ENCODE measurements around the gene ZNF358. TPM values are rescaled to one million over a fixed set of nuclear protein-coding genes. Genes with fewer than 3 reads are reported as not detected.
A peak's percentile ranks its signal among the peaks of the same experiment; 100 is the strongest.

Gene ZNF358
- total RNA-seq, 1 donor: 33.9 TPM

DNA sequence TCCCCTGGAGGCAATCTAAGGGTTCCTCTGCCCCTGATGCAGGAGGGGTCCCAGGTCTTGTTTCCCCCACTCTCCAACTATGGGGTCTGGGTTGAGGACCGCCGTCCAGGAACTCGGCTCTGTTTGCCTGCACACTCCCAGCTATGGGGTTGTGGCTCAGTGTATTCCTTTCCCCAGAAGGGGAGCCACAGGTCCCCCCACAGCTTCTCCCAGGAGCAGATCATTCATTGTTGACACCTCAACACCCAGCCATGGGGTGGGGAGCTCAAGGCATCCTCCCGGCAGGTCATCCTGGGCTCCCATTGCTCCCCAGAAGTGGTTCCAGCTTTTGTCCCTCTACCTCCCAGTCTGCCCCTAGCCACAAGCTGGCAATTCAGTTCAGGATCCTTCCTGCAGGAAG, 975 bp downstream of the ZNF358 start:
- TF ChIP-seq, protein P1, sequence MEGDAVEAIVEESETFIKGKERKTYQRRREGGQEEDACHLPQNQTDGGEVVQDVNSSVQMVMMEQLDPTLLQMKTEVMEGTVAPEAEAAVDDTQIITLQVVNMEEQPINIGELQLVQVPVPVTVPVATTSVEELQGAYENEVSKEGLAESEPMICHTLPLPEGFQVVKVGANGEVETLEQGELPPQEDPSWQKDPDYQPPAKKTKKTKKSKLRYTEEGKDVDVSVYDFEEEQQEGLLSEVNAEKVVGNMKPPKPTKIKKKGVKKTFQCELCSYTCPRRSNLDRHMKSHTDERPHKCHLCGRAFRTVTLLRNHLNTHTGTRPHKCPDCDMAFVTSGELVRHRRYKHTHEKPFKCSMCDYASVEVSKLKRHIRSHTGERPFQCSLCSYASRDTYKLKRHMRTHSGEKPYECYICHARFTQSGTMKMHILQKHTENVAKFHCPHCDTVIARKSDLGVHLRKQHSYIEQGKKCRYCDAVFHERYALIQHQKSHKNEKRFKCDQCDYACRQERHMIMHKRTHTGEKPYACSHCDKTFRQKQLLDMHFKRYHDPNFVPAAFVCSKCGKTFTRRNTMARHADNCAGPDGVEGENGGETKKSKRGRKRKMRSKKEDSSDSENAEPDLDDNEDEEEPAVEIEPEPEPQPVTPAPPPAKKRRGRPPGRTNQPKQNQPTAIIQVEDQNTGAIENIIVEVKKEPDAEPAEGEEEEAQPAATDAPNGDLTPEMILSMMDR (IDR thresholded peaks at IDR 0.05; ENCODE audit: insufficient read depth, low read length): no peak
- no peak for DNase-seq (ENCODE audit: low read depth)
- peak overlapping the region; percentile 81 for H3K4me3 ChIP-seq (ENCODE audit: low read depth, low read length)

DNA sequence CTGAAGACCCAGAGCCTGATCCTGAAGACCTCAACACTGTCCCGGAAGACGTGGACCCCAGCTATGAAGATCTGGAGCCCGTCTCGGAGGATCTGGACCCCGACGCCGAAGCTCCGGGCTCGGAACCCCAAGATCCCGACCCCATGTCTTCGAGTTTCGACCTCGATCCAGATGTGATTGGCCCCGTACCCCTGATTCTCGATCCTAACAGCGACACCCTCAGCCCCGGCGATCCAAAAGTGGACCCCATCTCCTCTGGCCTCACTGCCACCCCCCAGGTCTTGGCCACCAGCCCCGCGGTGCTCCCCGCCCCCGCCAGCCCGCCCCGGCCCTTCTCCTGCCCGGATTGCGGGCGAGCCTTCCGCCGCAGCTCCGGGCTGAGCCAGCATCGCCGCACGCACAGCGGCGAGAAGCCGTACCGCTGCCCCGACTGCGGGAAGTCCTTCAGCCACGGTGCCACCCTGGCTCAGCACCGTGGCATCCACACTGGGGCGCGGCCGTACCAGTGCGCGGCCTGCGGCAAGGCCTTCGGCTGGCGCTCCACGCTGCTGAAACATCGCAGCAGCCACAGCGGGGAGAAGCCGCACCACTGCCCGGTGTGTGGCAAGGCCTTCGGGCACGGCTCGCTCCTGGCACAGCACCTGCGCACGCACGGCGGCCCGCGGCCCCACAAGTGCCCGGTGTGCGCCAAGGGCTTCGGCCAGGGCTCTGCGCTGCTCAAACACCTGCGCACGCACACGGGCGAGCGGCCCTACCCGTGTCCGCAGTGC, 3.6 kb downstream of the ZNF358 start:
- TF ChIP-seq, protein P1 (IDR thresholded peaks at IDR 0.05; ENCODE audit: insufficient read depth, low read length): no peak
- no peak for DNase-seq (ENCODE audit: low read depth)
- no peak overlapping the region for H3K4me3 ChIP-seq (ENCODE audit: low read depth, low read length)

DNA sequence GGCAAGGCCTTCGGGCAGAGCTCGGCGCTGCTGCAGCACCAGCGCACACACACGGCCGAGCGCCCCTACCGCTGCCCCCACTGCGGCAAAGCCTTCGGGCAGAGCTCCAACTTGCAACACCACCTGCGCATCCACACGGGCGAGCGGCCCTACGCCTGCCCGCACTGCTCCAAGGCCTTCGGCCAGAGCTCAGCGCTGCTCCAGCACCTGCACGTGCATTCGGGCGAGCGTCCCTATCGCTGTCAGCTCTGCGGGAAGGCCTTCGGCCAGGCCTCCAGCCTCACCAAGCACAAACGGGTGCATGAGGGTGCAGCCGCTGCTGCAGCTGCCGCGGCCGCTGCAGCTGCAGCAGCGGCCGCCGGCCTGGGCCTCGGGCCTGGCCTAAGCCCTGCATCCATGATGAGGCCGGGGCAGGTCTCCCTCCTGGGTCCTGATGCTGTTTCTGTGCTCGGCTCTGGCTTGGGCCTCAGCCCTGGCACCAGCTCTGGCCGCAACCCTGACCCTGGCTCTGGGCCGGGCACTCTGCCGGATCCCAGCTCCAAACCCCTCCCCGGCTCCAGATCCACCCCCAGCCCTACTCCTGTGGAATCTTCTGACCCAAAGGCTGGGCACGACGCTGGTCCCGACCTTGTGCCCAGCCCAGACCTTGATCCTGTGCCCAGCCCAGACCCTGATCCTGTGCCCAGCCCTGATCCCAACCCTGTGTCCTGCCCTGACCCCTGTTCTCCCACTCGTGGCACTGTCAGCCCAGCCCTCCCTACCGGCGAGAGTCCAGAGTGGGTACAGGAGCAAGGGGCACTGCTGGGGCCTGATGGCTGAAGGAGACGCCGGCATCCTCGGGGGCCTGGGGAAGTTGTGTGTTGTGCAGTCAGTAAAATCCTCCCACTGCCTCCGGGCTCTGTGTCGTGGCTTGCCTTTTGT, 4.5 kb downstream of the ZNF358 start:
- H3K4me3 ChIP-seq (ENCODE audit: low read depth, low read length): no peak overlapping the region
- DNase-seq (ENCODE audit: low read depth): no peak
- TF ChIP-seq, protein P1 (IDR thresholded peaks at IDR 0.05; ENCODE audit: insufficient read depth, low read length): no peak

DNA sequence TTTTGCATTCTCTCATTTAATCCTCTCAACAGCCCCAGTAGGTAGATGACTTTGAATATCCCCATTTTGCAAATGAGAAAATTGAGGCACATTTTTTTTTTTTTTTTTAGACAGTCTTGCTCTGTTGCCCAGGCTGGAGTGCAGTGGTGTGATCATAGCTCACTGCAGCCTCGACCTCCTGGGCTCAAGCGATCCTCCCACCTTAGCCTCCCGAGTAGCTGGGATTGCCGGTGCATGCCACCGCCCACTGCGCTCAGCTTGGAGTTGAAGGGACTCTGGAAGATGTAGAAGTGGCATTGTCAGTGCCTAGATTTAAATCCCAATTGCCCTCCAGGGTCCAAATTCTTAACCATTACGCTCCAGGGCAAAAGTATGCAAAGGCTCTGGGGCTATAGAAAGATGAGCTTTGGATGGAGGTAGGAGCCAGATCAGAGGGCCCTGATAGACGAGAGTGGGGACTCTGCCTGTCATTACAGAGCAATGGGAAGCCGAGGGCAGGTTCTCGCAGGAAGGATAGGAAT, 5.7 kb downstream of the ZNF358 start:
- peak overlapping the region; percentile 65 for H3K4me3 ChIP-seq (ENCODE audit: low read depth, low read length)
- TF ChIP-seq, protein P1 (IDR thresholded peaks at IDR 0.05; ENCODE audit: insufficient read depth, low read length): no peak
- no peak for DNase-seq (ENCODE audit: low read depth)

DNA sequence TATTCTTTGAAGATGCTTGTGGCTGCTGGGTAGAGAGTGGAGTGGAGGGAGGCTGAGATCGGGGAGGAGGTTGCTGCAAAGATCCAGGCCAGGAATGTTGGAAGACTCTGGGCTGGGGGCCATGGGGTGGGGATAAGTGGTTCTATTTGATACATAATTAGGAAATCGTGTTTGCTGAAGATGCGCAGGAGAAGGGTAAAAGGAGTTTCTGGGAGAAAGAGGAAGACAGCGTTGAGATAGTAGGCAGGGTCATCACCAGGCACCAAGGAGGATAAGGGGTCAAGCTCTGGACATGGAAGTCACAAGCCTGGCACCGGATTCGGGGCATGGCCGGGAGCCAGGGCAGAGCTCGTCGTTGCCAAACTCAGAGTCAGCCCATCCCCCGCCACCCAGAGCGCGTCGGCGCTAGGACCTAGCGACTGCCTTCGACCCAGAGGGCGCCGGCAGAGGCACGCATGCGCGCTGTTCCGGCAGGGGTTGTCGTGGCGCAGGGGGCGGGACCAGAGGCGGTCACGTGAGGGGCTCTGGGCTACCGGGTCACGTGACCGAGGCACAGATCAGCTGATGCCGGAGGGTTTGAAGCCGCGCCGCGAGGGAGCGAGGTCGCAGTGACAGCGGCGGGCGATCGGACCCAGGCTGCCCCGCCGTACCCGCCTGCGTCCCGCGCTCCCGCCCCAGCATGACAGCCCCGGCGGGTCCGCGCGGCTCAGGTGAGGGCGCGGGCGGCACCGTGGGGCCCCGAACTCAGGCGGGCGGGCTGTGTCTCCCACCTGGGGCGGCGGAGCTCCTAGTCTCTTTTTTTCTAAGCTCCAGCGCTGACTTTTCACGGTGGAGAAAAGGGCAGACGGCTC, 6.4 kb downstream of the ZNF358 start, which contains the start of gene MCOLN1:
Gene MCOLN1, plus strand, starts transcription at position 553 of the 851 bp plus-strand sequence. Its CDS starts 127 bp downstream, at position 680.
- TF ChIP-seq, protein P1 (IDR thresholded peaks at IDR 0.05; ENCODE audit: insufficient read depth, low read length): no peak
- H3K4me3 ChIP-seq (ENCODE audit: low read depth, low read length): peak within 1 kb of the TSS; percentile 83
- peak; percentile 95 for DNase-seq (ENCODE audit: low read depth)
